Stimulated activated CD8-positive, alpha-beta memory T cell treated with anti-CD3 and anti-CD28 coated beads, Interleukin-4, amount 100 ng/mL, for 4 hours (primary cell): ENCODE measurements around the gene PFDN4.

Experiments
- DNase-seq, 2 donors: peaks; one replicate each; pipeline ENCODE4 v3.0.0-alpha.2; 2020; ENCODE audit warnings: low read depth in 2 of 2, low spot score in 1 of 2

The PFDN4 gene, protein sequence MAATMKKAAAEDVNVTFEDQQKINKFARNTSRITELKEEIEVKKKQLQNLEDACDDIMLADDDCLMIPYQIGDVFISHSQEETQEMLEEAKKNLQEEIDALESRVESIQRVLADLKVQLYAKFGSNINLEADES

GRCh38 chr20:54207743-54208547, at the start of gene PFDN4:
Gene PFDN4 (plus strand): TSS chr20:54208087. CDS start chr20:54208101, 14 bp downstream.
- peak; percentile 46 to 47 for DNase-seq

DNA sequence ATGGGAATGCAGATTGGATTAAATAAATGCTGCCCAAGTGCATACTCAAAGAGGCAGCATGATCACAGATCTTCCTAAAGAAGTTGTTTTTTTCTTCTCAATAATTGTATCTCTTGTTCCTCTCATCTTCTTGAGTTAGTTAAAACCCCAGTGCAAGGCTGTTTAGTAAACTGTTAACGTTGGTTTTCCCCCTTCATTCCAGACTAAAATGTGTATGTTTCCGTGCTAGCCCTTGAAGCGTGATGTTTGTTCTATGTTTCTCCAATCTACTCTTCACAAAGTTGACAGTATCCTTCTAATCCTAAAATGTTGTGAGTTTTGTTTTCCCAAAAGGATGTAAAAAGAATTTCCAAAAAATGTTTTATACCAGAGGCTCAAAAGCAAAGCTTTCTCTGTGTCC, 49.7 kb upstream of the PFDN4 start:
- no peak for DNase-seq

DNA sequence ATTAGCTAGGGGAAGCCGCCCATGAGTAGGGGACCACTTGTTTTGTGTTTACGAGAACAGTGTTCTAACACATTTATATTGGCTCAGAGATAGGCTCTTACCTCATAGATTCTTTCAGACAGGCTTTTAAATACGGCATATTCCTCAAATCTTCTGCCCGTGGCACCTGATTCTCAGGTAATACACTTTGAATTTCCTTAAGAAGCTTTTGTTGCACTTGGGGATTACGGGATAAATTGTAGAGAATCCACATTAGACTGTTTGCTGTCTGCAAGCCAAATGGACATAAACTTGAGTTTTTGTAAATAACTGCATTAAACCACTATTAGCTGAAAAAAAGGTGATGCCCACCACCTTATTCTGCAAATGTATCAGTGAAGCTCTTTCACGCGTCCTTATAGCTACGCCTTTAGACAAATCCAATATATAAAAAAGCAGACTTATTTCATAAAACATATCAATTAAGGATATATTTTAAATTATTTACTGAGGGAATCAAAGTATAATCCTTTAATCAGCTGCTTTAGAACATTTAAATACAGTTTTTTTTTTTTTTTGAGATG, 49.0 kb upstream of the PFDN4 start:
- no peak for DNase-seq

DNA sequence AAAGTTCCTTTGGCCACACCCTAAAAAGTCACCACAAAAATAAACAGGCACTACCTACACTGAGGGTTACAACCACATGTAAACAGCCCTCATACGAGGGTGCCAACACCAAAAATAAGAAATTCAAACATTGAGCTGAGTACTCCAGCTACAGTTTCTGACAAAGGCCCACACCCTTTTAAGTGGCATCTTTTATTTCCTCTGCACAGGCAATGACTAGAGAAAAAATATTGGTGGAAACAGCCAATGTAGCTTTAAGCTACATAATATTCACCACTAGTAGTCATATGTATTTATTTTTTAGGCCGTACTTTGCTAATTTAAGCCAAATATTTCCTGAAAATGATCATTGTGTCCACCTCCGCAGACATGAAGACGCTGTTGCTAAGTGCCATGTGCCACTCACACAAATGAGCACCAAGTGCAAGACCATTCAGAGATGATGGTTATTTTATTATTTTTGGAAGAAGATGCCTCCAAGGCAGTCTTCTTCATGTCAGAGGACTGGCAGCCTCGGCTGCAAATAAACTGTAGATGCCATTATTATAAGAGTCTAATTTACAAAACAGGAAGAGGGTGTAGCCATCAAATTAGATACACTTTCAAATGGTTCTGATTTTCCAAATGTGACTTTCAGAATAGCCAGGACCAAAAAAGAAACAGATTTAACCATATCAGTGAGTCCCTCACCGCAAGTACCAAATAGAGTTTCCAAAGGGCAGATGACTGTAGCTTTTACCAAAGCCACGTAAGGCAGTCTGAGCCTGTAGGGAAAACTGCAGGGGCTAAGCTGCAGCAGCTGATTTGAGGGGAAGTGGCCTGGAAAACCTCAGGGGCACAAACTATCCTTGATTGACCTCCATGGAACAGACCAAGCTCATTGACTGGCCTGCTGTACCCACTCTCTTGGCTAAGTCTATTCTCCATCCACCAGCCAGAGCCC, 47.6 kb upstream of the PFDN4 start:
- no peak for DNase-seq

DNA sequence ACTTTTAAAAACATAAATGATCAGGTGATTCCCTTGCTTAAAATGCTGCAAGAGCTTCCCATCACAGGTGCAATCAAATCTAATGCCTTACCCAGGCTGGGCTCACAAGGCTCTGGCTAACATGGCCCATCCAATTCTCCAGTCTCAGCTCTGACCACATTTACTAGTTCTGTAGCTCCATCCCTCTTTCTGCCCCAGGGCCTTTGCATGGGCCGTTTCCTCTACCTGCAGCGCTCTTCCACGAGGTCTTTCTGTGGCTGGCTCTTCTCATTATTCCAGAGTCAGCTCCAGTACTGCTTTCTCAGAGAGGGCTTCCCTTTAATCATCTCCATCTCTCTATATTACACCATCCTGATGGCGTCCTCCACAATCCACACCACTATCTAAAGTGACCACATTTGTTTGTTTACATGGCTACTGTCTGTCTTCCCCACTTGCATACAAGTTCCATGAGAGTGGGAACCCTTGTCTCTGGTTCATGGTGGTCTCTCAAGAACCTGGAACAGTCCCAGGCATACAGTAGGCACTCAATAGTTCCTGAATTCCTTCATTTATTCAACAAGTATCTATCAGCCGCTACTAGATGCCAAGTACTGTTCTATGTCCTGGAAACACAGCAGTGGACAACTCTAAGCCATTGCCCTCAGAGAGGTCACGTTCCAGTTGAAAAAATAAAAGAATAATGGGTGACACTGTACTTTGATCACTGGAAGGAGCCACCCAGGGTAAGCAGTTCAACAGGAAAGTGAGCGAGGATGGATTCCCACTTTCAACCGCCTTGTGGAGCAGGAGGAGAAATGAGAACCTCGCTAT, 46.7 kb upstream of the PFDN4 start:
- DNase-seq = no peak

DNA sequence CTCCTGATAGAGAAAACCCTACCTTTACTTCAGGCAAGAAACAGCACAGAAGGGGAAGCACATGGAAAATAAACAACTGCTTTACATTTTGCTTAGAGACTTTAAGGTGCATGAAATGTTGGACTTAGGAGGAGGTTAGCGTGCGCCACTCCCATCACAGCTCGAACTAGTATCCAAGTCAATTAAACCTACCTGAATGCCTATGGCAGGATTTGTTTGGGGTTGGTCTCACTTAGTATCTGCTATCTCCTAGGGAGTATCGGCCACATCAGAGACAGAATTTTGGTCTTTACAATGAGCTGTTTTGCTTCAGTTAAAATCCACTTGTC, 46.1 kb upstream of the PFDN4 start:
- no peak for DNase-seq

- DNase-seq = no peak
These were observed 45.4 kb upstream of the PFDN4 start for GRCh38 chr20:54162378-54163009.

GRCh38 chr20:54163402-54163801, 44.5 kb upstream of the PFDN4 start:
- no peak for DNase-seq

GRCh38 chr20:54165014-54165413, 42.9 kb upstream of the PFDN4 start:
- no peak for DNase-seq

GRCh38 chr20:54165803-54166202, 42.1 kb upstream of the PFDN4 start:
- DNase-seq = no peak

- no peak for DNase-seq
These were observed 40.8 kb upstream of the PFDN4 start for GRCh38 chr20:54166987-54167662.

DNA sequence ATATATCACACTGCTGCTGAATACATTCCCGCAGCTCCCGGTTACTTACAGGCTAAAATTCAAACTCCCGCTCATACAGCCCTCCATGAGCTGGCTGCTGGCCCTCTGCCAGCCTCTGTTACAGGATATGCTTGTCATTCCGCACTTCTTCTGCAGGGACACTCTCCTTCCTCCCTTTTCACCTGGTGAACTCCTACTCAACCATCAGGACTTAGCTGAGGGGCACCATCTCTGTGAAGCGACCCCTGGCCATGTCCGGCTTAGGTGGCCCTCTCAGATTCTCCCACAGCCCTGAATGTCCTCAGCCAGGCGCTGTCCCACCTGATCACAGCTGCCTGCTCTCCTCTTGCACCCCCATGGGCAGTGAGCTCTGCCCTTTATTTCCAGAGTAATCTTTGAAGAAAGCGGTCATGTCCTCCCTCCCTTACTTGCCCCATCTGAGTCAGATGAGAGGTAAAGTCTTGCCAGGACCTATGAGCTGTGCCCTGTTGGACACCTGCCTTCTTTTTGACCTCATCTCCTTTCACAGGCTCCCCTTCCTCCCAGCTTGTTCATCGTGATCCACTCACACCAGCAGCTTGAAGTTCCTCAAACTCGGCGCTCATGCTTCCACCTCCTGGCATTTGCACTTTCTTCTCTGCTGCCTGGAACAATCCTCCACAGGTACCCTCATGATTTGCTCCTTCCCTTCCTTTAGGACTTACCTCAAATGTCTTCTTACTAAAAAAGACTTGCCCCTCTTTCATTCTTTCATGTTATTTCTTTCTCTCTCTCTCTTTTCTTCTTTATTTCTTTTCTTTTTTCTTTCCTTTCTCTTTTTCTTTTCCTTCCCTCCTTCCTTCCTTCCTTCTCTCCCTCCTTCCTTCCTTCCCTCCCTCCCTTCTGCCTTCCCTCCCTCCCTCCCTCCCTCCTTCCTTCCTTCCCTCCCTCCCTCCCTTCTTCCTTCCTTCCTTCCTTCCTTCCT, 39.7 kb upstream of the PFDN4 start:
- DNase-seq = no peak

DNA sequence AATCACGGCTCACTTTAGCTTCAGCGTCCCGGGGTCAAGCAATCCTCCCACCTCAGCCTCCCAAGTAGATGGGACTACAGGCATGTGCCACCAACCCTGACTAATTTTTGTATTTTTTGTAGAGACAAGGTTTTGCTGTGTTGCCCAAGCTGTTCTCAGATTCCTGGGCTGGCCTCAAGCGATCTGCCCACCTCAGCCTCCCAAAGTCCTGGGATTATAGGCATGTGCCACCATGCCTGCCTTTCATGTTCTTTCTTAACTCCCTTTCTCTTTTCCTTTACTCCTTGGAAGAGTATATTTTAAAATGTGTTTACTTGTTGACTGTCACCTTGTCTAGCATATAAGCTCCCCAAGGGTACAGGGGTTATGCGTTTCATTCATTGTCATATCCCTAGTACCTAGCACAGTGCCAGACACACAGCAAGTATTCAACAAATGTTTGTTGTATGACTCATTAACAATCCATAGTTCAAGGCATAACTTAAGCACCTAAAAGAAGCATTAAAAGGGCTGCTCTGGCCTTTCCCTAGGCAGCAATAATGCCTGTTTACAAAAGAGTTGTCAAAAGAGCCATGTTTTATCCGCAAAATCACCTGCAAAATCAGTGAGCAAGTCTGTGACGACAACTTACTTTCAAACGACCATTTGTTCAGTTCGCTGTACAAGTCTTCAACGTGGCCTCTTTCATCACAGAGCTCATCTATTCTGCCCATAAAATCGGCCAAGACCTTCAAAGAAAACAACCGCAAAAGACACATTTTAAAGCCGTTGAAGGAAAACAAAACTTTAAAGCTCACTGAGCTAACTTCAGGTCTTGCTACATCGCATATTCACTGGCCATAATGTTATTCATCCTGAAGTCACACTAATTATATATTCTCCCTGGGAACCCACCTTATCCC, 38.7 kb upstream of the PFDN4 start:
- DNase-seq = no peak

- no peak for DNase-seq
These were observed 37.8 kb upstream of the PFDN4 start for GRCh38 chr20:54170026-54170471.

GRCh38 chr20:54170963-54171362, 36.9 kb upstream of the PFDN4 start:
- no peak for DNase-seq

DNA sequence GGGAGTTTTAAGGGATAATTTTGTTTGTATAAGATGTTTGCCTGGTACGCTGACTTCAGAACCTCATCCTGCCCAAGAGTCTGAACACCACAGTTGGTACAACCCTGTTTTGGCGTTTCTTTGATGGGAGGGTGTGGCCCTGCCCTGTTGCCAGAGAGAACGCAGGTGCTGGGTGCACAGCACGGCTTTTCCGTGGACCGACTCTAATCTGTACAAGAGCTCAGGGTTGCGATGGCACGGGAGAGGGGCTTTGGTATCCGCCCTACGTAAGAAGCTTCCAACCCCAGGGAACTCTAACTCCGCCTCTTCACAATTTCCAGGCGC, 35.4 kb upstream of the PFDN4 start:
- no peak for DNase-seq

DNA sequence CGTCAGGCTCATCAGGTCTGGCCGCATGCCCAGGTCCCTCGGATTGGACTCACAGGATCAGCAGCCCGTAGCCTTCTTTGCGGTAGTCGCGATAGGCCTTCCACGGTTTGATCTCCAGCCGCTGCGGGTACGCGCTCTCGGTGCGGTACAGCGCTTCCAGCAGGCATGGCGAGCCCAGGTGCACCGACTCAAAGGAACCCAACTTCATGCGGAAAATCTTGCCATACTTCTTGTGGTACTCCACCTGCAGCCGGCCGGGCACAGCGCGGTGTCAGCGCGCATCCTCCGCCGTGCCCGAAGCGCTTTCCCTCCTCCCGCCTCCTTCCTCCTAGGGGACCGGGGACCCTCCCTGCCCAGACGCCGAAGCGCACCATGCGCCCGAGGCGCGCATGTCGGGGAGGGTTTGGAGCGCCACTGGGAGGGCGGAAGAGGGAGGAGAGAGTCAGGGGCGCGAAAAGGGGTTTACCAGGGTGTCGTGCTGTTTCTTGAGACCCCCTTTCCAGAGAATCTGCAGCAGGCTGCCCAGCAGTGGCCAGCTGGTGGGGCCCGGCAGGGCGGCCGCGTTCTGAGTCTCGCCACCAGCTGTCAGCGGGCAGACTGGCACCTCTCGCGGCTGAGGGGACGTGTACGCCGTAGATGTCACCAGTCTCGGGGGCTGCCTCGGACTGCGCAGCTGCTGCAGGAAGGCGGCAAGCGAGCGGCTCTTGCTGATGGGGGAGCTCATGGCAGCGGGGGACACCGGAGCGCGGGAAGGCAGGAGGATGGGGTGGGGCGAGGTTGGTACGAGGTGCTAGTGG, 34.8 kb upstream of the PFDN4 start:
- DNase-seq = no peak
